Neural progenitor cell (in vitro differentiated cells): ENCODE measurements around the gene FBXL13. TPM values are rescaled to one million over a fixed set of nuclear protein-coding genes. Genes with fewer than 3 reads are reported as not detected.

ENCODE experiments used
- DNase-seq: peaks from one replicate; pipeline ENCODE4 v3.0.0-alpha.2; 2016; ENCODE audit warnings: low spot score
- H2AFZ ChIP-seq: fragments of 200-600 bp; sonication (generic); replicated peaks from 2 replicates; pipeline ENCODE4 v1.6.1; 2016; ENCODE audit warnings: antibody characterized with exemption
- H3F3A ChIP-seq: fragments of 200-600 bp; sonication (generic); 2 replicates; pipeline ENCODE4 v1.6.1; 2016; ENCODE audit warnings: antibody characterized with exemption, low read depth
- H3K27ac ChIP-seq: fragments of 200-600 bp; sonication (generic); 2 replicates; pipeline ENCODE4 v1.5.1; 2016; ENCODE audit warnings: mild to moderate bottlenecking
- H3K27me3 ChIP-seq: fragments of 200-600 bp; sonication (generic); 2 replicates; pipeline ENCODE4 v1.6.1; 2016; ENCODE audit warnings: mild to moderate bottlenecking, moderate library complexity
- H3K36me3 ChIP-seq: fragments of 200-600 bp; sonication (generic); 2 replicates; pipeline ENCODE4 v1.5.1; 2016
- H3K4me1 ChIP-seq: fragments of 200-600 bp; sonication (generic); 2 replicates; pipeline ENCODE4 v1.6.1; 2016; ENCODE audit warnings: mixed run types
- H3K4me2 ChIP-seq: fragments of 200-600 bp; sonication (generic); 2 replicates; pipeline ENCODE4 v1.6.1; 2016
- H3K4me3 ChIP-seq: fragments of 200-600 bp; sonication (generic); 2 replicates; pipeline ENCODE4 v1.5.1; 2016
- H3K79me2 ChIP-seq: fragments of 200-600 bp; sonication (generic); 2 replicates; pipeline ENCODE4 v1.6.1; 2016; ENCODE audit warnings: low read depth
- H3K9ac ChIP-seq: fragments of 200-600 bp; sonication (generic); 2 replicates; pipeline ENCODE4 v1.6.1; 2016
- H3K9me3 ChIP-seq: fragments of 200-600 bp; sonication (generic); 2 replicates; pipeline ENCODE4 v1.5.1; 2016; ENCODE audit warnings: low read depth
- H4K20me1 ChIP-seq: fragments of 200-600 bp; sonication (generic); 2 replicates; pipeline ENCODE4 v1.6.1; 2016; ENCODE audit warnings: low read depth
- H3K27ac Mint-ChIP-seq: 3 replicates; pipeline ENCODE4 v1.8.0; 2021; ENCODE audit warnings: mixed read lengths
- H3K27me3 Mint-ChIP-seq: 2 replicates; pipeline ENCODE4 v1.8.0; 2022; ENCODE audit warnings: low read depth, mild to moderate bottlenecking, inconsistent platforms, moderate library complexity, mixed read lengths; ENCODE audit not compliant: insufficient read depth
- H3K36me3 Mint-ChIP-seq: 3 replicates; pipeline ENCODE4 v1.8.0; 2021; ENCODE audit warnings: mixed read lengths
- H3K4me1 Mint-ChIP-seq: 3 replicates; pipeline ENCODE4 v1.8.0; 2021; ENCODE audit warnings: mixed read lengths
- H3K4me3 Mint-ChIP-seq: 3 replicates; pipeline ENCODE4 v1.8.0; 2021; ENCODE audit warnings: mild to moderate bottlenecking, moderate library complexity, mixed read lengths
- H3K9me3 Mint-ChIP-seq: 3 replicates; pipeline ENCODE4 v1.8.0; 2020; ENCODE audit warnings: mixed read lengths
- CTCF ChIP-seq: fragments of 200-600 bp; sonication (generic); IDR thresholded peaks from 2 replicates; pipeline ENCODE4 v1.5.1; 2017; ENCODE audit warnings: antibody characterized with exemption, mild to moderate bottlenecking
- EZH2 ChIP-seq: fragments of 200-600 bp; sonication (generic); IDR thresholded peaks from 2 replicates; pipeline ENCODE4 v1.6.1; 2017; ENCODE audit warnings: antibody characterized with exemption, mild to moderate bottlenecking, moderate library complexity
- EZH2phosphoT487 ChIP-seq: fragments of 200-600 bp; sonication (generic); IDR thresholded peaks from 2 replicates; pipeline ENCODE4 v1.6.1; 2017; ENCODE audit warnings: antibody characterized with exemption
- total RNA-seq: library from RNA; depleted of rRNA; stranded (reverse); fragments of >200 nt; gene quantifications from 2 replicates; pipeline ENCODE4 v1.2.3, GENCODE V29; 2015; ENCODE audit warnings: low replicate concordance

FBXL13 gene
- total RNA-seq, 1 donor from 2014 or later: 8.2 TPM

GRCh38 chr7:102992509-102992937, 82.1 kb downstream of the FBXL13 start:
- Mint-ChIP-seq H3K4me1 (no peaks in the 10 kb centered on the region), H3K27ac (no peak overlapping the region), H3K27me3 (peaks cover 2% of the 10 kb centered on the region), H3K4me3 (no peak overlapping the region), H3K9me3 (no peaks in the 10 kb centered on the region), H3K36me3 (no peaks in the 10 kb centered on the region)
- no peak overlapping the region for H2AFZ ChIP-seq
- H4K20me1 ChIP-seq: no peaks in the 10 kb centered on the region
- no peak overlapping the region for H3K4me2 ChIP-seq
- no peaks in the 10 kb centered on the region for H3F3A ChIP-seq
- H3K9me3 ChIP-seq: no peaks in the 10 kb centered on the region
- DNase-seq: no peak
- H3K4me1 ChIP-seq: no peaks in the 10 kb centered on the region
- no peaks in the 10 kb centered on the region for H3K36me3 ChIP-seq
- no peak for TF ChIP-seq EZH2
- TF ChIP-seq CTCF: no peak
- no peak for TF ChIP-seq EZH2phosphoT487
- H3K79me2 ChIP-seq: no peaks in the 10 kb centered on the region
- H3K27me3 ChIP-seq: no peaks in the 10 kb centered on the region
- no peak overlapping the region for H3K9ac ChIP-seq
- H3K27ac ChIP-seq: no peak overlapping the region
- no peak overlapping the region for H3K4me3 ChIP-seq

GRCh38 chr7:102991540-102992214, 82.9 kb downstream of the FBXL13 start:
- Histone ChIP-seq H4K20me1 (no peaks in the 10 kb centered on the region), H3K9me3 (no peaks in the 10 kb centered on the region), H2AFZ (no peak overlapping the region), H3K79me2 (no peaks in the 10 kb centered on the region), H3K27ac (no peak overlapping the region), H3F3A (no peaks in the 10 kb centered on the region), H3K9ac (no peak overlapping the region), H3K4me3 (no peak overlapping the region), H3K27me3 (no peaks in the 10 kb centered on the region), H3K36me3 (no peaks in the 10 kb centered on the region), H3K4me2 (no peak overlapping the region), H3K4me1 (no peaks in the 10 kb centered on the region)
- Mint-ChIP-seq H3K36me3 (no peaks in the 10 kb centered on the region), H3K9me3 (no peaks in the 10 kb centered on the region), H3K4me1 (no peaks in the 10 kb centered on the region), H3K4me3 (no peak overlapping the region), H3K27ac (no peak overlapping the region), H3K27me3 (peaks cover 2% of the 10 kb centered on the region)
- DNase-seq: no peak
- TF ChIP-seq CTCF (no peak), EZH2phosphoT487 (no peak), EZH2 (no peak)

- no peak overlapping the region for H3K27ac ChIP-seq
- peaks cover 2% of the 10 kb centered on the region for H3K27me3 Mint-ChIP-seq
- no peak overlapping the region for H3K9ac ChIP-seq
- DNase-seq: no peak
- no peaks in the 10 kb centered on the region for H3K27me3 ChIP-seq
- no peak overlapping the region for H3K4me2 ChIP-seq
- no peak overlapping the region for H2AFZ ChIP-seq
- H3K27ac Mint-ChIP-seq: no peak overlapping the region
- no peaks in the 10 kb centered on the region for H3K9me3 Mint-ChIP-seq
- no peaks in the 10 kb centered on the region for H4K20me1 ChIP-seq
- H3K4me1 ChIP-seq: no peaks in the 10 kb centered on the region
- H3F3A ChIP-seq: no peaks in the 10 kb centered on the region
- no peaks in the 10 kb centered on the region for H3K4me1 Mint-ChIP-seq
- H3K36me3 ChIP-seq: no peaks in the 10 kb centered on the region
- no peaks in the 10 kb centered on the region for H3K36me3 Mint-ChIP-seq
- no peak for TF ChIP-seq EZH2phosphoT487
- no peak for TF ChIP-seq EZH2
- no peak for TF ChIP-seq CTCF
- no peak overlapping the region for H3K4me3 Mint-ChIP-seq
- H3K4me3 ChIP-seq: no peak overlapping the region
- no peaks in the 10 kb centered on the region for H3K9me3 ChIP-seq
- no peaks in the 10 kb centered on the region for H3K79me2 ChIP-seq
Observed at GRCh38 chr7:102991077-102991539, 83.5 kb downstream of the FBXL13 start.
